HG03432 (cell line): ENCODE data around the gene C22orf31.

Source experiments
- ATAC-seq: cut with Tn5 transposase; IDR thresholded peaks from one replicate; pipeline ENCODE4 v1.9.1; 2021; ENCODE audit warnings: mild to moderate bottlenecking, moderate library complexity; ENCODE audit not compliant: unreplicated experiment

The C22orf31 gene

GRCh38 chr22:29081517-29082236 is 20.0 kb upstream of the C22orf31 start:
- ATAC-seq: no peak

GRCh38 chr22:29080106-29080975 is 18.7 kb upstream of the C22orf31 start:
- no peak for ATAC-seq

GRCh38 chr22:29079218-29079901 is 17.7 kb upstream of the C22orf31 start:
- ATAC-seq: no peak

DNA sequence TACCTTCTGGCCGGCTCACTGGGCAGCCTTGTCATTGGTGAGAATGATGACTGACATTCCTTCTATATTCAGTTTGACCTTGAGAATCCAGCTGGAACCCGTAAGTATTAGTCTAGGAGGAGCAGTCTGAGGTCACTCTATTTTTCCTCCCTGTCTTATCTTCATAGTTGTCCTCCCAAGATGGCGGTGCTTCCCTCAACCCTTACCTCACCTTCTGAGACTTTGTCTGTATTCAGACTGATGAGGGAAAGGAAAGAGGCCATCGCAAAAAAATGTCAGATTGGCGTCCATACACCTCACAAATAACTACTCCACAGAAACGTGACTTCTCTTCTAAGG is 17.2 kb upstream of the C22orf31 start:
- ATAC-seq: no peak

DNA sequence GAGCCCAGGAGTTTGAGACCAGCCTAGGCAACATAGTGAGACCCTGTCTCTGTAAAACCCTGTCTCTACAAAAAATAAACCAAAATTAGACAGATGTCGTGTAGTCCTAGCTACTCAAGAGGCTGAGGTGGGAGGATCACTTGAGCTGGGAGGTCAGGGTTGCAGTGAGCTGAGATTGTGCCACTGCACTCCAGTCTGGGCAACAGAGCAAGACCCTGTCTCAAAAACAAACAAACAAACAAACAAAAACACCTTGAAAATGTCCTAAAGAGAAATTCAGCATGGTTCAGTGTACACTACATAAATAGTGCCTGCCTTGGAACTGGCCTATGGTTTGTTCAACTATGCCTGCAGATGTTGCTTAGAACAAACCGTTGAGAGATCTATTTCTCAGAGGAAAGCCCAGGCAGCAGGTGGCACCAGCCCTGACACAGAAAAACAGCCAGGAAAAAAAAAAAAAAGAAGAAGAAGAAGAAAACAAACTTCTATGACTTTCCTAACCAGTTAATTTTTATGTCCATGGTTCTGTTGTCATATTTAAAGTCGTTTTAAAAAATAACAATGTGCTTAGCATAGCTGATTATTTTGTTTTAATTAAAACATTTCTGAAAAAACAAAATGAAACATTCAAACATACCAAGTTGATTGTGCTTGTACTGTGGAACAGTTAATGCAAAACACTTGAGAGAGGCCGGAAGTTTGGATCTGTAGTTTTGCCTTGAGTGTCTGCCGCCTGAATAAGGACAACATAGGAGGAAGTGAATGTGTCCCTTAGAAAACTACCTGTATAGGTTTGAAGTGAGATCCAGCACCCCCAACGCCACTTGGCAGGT is 16.6 kb upstream of the C22orf31 start:
- no peak for ATAC-seq

- ATAC-seq: no peak
Measured at GRCh38 chr22:29074276-29074772, 12.7 kb upstream of the C22orf31 start.

GRCh38 chr22:29073618-29074275 is 12.1 kb upstream of the C22orf31 start:
- no peak for ATAC-seq

GRCh38 chr22:29072979-29073617 is 11.5 kb upstream of the C22orf31 start, which contains the start of gene KREMEN1:
Gene KREMEN1, plus strand, starts transcription at chr22:29073035. Its CDS starts 96 bp downstream, at chr22:29073131.
- ATAC-seq: peak; percentile 16

GRCh38 chr22:29072193-29072978 is 10.8 kb upstream of the C22orf31 start:
- ATAC-seq: peak; percentile 90

DNA sequence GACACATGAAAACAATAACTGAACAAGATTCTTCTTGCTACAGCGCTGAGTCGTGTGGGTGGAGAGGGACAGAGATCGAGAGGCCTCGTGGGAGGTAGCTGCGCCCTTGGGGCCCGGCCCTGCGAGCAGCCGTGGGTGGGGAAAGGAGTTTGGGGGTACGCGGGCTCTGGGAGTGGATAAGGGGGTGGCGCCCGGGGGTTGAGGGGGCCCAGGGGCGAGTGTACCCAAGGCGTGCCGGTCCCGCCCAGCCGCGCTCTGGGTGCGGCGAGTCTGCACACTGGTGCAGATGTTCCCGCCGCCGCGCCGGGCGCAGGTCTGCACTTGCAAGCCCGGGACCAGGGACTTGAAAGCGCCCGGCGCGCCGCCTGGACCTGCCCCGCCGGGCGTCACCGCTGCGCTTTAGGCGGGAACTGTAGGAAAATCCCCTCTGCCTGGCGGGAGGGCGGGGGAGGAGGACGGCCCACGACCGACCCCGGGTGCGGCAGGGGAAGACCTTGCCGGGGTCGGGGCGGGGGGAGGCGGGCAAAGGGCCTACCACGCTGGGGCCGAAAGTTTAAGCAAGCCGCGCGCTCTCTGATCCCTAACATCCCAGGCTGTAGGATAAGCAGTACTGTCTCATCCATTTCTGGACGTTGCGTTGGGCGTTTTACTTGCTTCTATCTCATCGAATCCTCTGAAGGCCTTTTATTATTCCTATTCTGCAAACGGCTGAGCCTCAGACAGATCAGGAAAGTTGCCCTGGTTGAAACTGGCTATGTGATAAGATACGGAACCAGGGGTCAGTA is 9.8 kb upstream of the C22orf31 start:
- no peak for ATAC-seq

DNA sequence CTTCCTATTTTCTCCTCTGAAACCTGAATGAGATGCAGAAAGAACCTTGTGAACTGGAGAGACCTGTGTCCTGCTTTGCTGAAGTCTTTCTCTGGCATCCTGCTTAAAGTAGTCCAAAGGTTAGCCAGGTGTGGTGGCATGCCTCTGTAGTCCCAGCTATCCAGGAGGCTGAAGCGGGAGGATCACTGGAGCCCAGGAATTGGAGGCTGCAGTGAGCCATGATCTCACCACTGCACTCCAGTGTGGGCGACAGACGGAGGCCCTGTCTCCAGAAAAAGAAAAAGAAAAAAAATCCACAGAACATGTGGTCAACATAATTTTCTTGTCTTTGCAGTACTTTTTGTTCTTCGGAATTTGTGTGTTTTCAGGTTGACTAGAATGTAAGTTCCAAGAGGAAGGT is 8.9 kb upstream of the C22orf31 start:
- no peak for ATAC-seq

GRCh38 chr22:29069463-29069862 is 7.8 kb upstream of the C22orf31 start:
- ATAC-seq: no peak

DNA sequence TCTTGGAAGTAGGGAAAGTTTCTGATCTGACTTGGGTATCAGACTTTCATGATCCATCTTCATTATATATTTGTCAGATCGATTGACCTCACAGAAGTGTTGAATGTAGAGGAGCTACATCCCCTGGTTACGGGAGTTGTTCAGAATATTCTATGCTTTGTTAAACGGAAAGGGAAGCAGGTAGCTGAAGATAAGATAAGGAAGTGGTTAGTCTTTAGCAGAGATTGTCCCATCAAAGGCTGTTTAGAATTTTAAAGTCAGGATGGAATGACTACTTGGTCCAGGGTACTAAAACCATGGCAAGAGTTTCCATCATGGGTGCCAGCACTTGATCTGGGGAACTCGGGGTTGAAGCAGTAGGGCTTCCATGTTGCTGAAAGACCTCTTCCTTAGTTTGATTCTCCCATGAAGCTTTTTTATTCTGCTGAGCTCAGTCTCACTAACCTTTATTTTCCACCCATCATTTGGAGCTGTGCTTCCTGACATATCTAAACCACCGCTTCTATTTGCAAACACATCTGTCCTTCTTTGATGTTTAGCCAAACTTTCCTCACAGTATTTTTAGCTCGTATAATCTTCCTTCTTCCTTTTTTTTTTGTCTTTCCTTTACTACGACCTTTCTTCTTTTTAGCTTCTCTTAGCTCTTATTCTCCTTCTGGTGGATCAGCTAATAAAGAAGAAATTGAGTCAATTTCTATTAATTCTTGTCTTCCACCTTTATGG is 4.0 kb upstream of the C22orf31 start:
- ATAC-seq: no peak

DNA sequence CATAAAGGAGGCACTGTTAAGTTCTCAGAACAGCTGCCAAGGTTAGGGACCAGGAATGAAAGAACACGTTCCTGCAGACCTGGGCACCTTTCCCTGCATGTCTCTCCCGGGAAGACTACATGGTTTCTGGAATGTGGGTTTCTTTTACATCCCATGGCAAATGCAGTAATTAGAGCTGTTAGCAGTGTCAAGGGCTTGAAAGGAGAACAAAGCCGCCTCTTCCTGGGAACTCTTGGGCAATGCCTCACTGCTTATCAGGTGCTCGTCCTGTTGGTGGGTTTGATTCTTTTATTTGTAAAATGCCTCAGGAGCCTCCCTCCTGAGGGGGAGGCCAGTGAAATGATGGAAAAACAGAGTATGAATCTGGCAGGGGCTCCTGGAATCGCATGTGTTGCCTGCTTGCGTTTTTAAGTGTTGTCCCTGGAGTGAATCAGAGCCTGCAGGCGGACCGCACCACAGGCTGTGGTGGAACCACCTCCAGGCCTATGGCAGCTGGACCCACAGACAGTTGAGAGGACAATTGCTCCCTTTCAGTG is 723 bp upstream of the C22orf31 start:
- no peak for ATAC-seq

DNA sequence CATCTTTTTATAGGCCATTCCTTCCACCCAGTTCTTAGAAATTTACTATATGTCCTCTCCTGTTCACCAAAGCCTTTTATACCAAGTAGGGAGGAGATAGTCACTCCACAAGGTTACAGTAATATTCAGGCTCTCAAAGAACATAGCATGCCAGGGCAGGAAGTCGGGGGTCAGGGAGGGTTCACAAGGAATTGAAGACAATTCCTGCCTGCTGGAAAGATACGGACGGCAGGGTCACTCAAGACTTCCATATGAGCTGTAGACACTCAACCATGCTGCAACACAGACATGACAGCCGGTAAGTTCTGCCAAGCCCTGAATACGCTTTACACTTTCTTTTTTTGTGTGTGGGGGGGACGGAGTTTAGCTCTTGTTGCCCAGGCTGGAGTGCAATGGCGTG is 700 bp downstream of the C22orf31 start:
- no peak for ATAC-seq

DNA sequence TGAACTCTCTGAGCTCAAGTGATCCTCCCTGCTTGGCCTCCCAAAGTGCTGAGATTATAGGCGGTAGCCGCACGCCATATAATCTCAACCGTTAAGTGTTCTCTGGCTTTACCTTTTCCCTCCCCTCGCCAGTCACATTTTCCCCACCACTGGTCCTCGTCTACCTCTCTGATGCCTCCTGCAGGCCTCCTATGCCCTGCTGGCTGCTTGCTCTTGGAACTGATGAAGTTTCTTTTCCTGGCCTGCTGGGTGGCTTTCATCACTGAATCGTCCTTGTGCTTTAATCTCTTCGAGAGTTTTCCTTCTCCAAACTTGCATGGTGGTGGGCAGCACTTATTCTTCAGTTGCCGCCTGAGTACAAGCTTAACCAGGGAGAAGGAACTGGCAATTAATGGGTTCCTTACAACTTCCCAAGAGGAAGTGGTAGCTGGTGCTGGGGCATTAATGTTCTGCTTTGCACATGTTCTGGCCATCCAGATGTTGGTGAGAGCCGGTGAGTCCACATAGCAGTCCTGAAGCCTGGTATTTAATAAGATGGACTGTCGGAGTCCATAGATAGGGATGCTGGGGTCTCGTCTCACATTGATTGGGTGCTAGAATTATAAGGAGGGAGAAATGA is 1.3 kb downstream of the C22orf31 start:
- no peak for ATAC-seq

DNA sequence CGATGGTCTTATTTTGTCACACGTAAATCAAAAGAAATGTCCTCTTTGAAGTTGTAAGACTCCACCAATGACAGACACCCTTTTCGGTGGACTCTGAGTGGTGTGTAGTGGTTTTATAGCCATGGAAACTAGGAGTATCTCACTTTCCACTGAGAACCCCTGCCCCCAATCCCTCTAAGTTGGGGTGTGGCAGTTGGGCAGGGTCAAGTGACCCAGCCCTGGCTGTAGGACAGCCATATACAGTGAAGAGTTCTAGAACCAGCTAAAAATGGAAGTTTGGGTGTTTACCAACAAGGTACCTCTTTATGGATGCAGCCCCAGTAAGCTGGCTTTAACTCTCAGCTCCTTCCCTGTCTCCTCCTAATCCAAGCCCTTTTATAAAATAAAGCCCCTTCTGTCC is 5.2 kb downstream of the C22orf31 start:
- ATAC-seq: no peak
